NCI-H2029 treated with DMSO at 0.1 percent for 48 hours (cell line): ENCODE data around the gene LYAR.
"Not testable (repeated sequence)": the region's sequence is repeated elsewhere in the genome, so short reads cannot be mapped to it uniquely, and the experiment has no call there.

Experiments
- DNase-seq: peaks from one replicate; lab custom pipeline; 2025; lab: John Stamatoyannopoulos, UW

LYAR gene

GRCh38 chr4:4259484-4260100 lies 30.4 kb downstream of the LYAR start:
- DNase-seq: no peak

GRCh38 chr4:4257705-4258104 lies 32.2 kb downstream of the LYAR start:
- DNase-seq: not testable (repeated sequence)

- no peak for DNase-seq
These were observed 33.2 kb downstream of the LYAR start for GRCh38 chr4:4256799-4257198.

GRCh38 chr4:4254666-4255065 lies 35.3 kb downstream of the LYAR start:
- DNase-seq: no peak

- DNase-seq: no peak
These were observed 35.8 kb downstream of the LYAR start for GRCh38 chr4:4254199-4254598.

- DNase-seq: no peak
These were observed 40.1 kb downstream of the LYAR start for GRCh38 chr4:4249866-4250265.

- DNase-seq: not testable (repeated sequence)
These were observed 40.6 kb downstream of the LYAR start for GRCh38 chr4:4249342-4249741.

GRCh38 chr4:4248885-4249203 lies 41.1 kb downstream of the LYAR start:
- DNase-seq: no peak

GRCh38 chr4:4248029-4248884 lies 41.7 kb downstream of the LYAR start, which contains the start of gene TMEM128:
Gene TMEM128 (minus strand): TSS chr4:4248223. CDS start chr4:4248202, 21 bp downstream.
- peak; percentile 78 for DNase-seq

GRCh38 chr4:4247696-4248028 lies 42.3 kb downstream of the LYAR start:
- DNase-seq: no peak

GRCh38 chr4:4245172-4245571 lies 44.8 kb downstream of the LYAR start:
- no peak for DNase-seq

GRCh38 chr4:4239551-4239950 lies 50.4 kb downstream of the LYAR start:
- not testable (repeated sequence) for DNase-seq

- DNase-seq: no peak
These were observed 56.3 kb downstream of the LYAR start for GRCh38 chr4:4233610-4234009.

- no peak for DNase-seq
These were observed 61.6 kb downstream of the LYAR start for GRCh38 chr4:4228356-4228668.

- no peak for DNase-seq
These were observed 62.2 kb downstream of the LYAR start for GRCh38 chr4:4227510-4228355.

GRCh38 chr4:4226606-4227438 lies 63.1 kb downstream of the LYAR start, which contains the start of gene OTOP1:
Gene OTOP1 (minus strand): TSS chr4:4226929. CDS start chr4:4226864, 65 bp downstream.
- no peak for DNase-seq

- DNase-seq: no peak
These were observed 63.9 kb downstream of the LYAR start for GRCh38 chr4:4225915-4226605.
